Hepatocyte (in vitro differentiated cells): Measurements from ENCODE around the gene TXNDC11. TPM values are rescaled to one million over a fixed set of nuclear protein-coding genes. Genes with fewer than 3 reads are reported as not detected.

Experiments used
- DNase-seq: peaks from one replicate; pipeline ENCODE4 v3.0.0-alpha.2; 2016; ENCODE audit warnings: low spot score
- H2AFZ ChIP-seq: fragments of 200-600 bp; sonication (generic); 2 replicates; pipeline ENCODE4 v1.6.0; 2016; ENCODE audit warnings: antibody characterized with exemption, mild to moderate bottlenecking
- H3K27ac ChIP-seq: fragments of 200-600 bp; sonication (generic); 2 replicates; pipeline ENCODE4 v1.5.1; 2016; ENCODE audit warnings: mild to moderate bottlenecking
- H3K27me3 ChIP-seq: fragments of 200-600 bp; sonication (generic); 2 replicates; pipeline ENCODE4 v1.6.1; 2016
- H3K36me3 ChIP-seq: fragments of 200-600 bp; sonication (generic); replicated peaks from 2 replicates; pipeline ENCODE4 v1.5.1; 2016; ENCODE audit warnings: low read depth; ENCODE audit not compliant: insufficient read depth
- H3K4me1 ChIP-seq: fragments of 200-600 bp; sonication (generic); 2 replicates; pipeline ENCODE4 v1.5.1; 2016; ENCODE audit warnings: mild to moderate bottlenecking, moderate library complexity; ENCODE audit not compliant: insufficient read depth
- H3K4me2 ChIP-seq: fragments of 200-600 bp; sonication (generic); 2 replicates; pipeline ENCODE4 v1.6.0; 2016
- H3K4me3 ChIP-seq: fragments of 200-600 bp; sonication (generic); 2 replicates; pipeline ENCODE4 v1.5.1; 2016; ENCODE audit warnings: mild to moderate bottlenecking
- H3K79me2 ChIP-seq: fragments of 200-600 bp; sonication (generic); 2 replicates; pipeline ENCODE4 v1.6.0; 2017; ENCODE audit warnings: mild to moderate bottlenecking
- H3K9me2 ChIP-seq: fragments of 200-600 bp; sonication (generic); replicated peaks from 2 replicates; pipeline ENCODE4 v1.6.0; 2017; ENCODE audit warnings: mild to moderate bottlenecking; ENCODE audit not compliant: insufficient read depth
- H3K9me3 ChIP-seq: fragments of 200-600 bp; sonication (generic); 2 replicates; pipeline ENCODE4 v1.5.1; 2016; ENCODE audit warnings: low read depth, mild to moderate bottlenecking
- H4K20me1 ChIP-seq: fragments of 200-600 bp; sonication (generic); 2 replicates; pipeline ENCODE4 v1.6.0; 2016; ENCODE audit warnings: mild to moderate bottlenecking; ENCODE audit not compliant: insufficient read depth, poor library complexity, severe bottlenecking
- CTCF ChIP-seq: fragments of 200-600 bp; sonication (generic); IDR thresholded peaks from 2 replicates; pipeline ENCODE4 v1.5.1; 2016; ENCODE audit warnings: antibody characterized with exemption, mild to moderate bottlenecking; ENCODE audit not compliant: poor library complexity
- EZH2 ChIP-seq: fragments of 200-600 bp; sonication (generic); IDR thresholded peaks from 2 replicates; pipeline ENCODE4 v1.6.1; 2016; ENCODE audit warnings: antibody characterized with exemption, mild to moderate bottlenecking, borderline replicate concordance
- EZH2phosphoT487 ChIP-seq: fragments of 200-600 bp; sonication (generic); IDR thresholded peaks from one replicate; pipeline ENCODE4 v1.6.1; 2018; ENCODE audit warnings: antibody characterized with exemption, mild to moderate bottlenecking, low read depth, moderate library complexity; ENCODE audit not compliant: unreplicated experiment, severe bottlenecking
- WGBS: methylation state at CpG from one replicate; pipeline ENCODE4 v1.1.6; 2016; ENCODE audit warnings: low lambda C conversion rate; ENCODE audit errors: missing lambda C conversion rate; 5-methylcytosine and 5-hydroxymethylcytosine counted together
- polyA plus RNA-seq: library from polyadenylated mRNA; unstranded; fragments of >200 nt; fragmentation: Nextera tagmentation; extraction: Ambion mirVana; gene quantifications from 2 replicates; pipeline ENCODE4 v1.2.1, GENCODE V29; 2016
- total RNA-seq: library from RNA; depleted of rRNA; stranded (reverse); fragments of >200 nt; gene quantifications from 2 replicates; pipeline ENCODE4 v1.2.3, GENCODE V29; 2014

The TXNDC11 gene
- total and polyA plus RNA-seq, 2 experiments from 2014 or later: 58.5 to 59.4 TPM

GRCh38 chr16:11755022-11755760 is 12.5 kb upstream of the TXNDC11 start:
- peaks cover 15% of the 10 kb centered on the region for H3K4me1 ChIP-seq
- H3K79me2 ChIP-seq: peaks cover 3% of the 10 kb centered on the region
- WGBS: 89% methylated on average over 13 of the region's 13 CpGs
- no peak overlapping the region for H2AFZ ChIP-seq
- H3K27me3 ChIP-seq: no peaks in the 10 kb centered on the region
- no peak for DNase-seq
- peaks cover 5% of the 10 kb centered on the region for H3K36me3 ChIP-seq
- H3K4me2 ChIP-seq: no peak overlapping the region
- no peak overlapping the region for H3K27ac ChIP-seq
- no peaks in the 10 kb centered on the region for H3K9me2 ChIP-seq
- TF ChIP-seq EZH2: no peak
- TF ChIP-seq CTCF: no peak
- no peak for TF ChIP-seq EZH2phosphoT487
- no peaks in the 10 kb centered on the region for H3K9me3 ChIP-seq
- no peaks in the 10 kb centered on the region for H4K20me1 ChIP-seq
- H3K4me3 ChIP-seq: no peak overlapping the region

- Histone ChIP-seq H3K79me2 (peaks cover 3% of the 10 kb centered on the region), H4K20me1 (no peaks in the 10 kb centered on the region), H3K27ac (no peak overlapping the region), H3K4me1 (peaks cover 11% of the 10 kb centered on the region), H3K36me3 (peaks cover 5% of the 10 kb centered on the region), H3K9me2 (no peaks in the 10 kb centered on the region), H3K4me3 (no peak overlapping the region), H3K4me2 (no peak overlapping the region), H2AFZ (no peak overlapping the region), H3K9me3 (no peaks in the 10 kb centered on the region), H3K27me3 (no peaks in the 10 kb centered on the region)
- DNase-seq: no peak
- TF ChIP-seq EZH2 (no peak), EZH2phosphoT487 (no peak), CTCF (no peak)
- 82% methylated on average over 3 of the region's 3 CpGs for WGBS
Measured at GRCh38 chr16:11752856-11753255, 10.2 kb upstream of the TXNDC11 start.

DNA sequence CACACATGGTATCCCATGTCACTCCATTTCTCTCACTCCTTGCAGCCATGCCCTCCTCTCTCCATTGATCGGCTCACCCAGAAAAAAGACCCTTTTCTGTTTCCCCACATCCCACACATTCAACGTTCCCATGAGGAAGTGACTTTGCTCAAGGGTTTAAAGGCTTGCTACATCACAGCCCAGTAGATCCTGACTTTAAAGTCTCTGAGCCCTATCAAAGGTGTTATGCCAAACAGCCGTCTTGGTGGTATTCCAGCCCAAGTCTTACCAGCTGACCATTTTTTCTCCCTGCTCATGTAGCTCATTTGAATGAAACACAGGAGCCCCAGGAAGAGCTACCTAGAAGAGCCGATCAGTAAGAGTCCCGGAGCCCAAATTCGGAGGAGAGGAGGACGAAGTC is 7.4 kb upstream of the TXNDC11 start:
- Histone ChIP-seq H3K9me2 (no peaks in the 10 kb centered on the region), H3K27ac (no peak overlapping the region), H3K4me3 (no peak overlapping the region), H3K79me2 (peaks cover 3% of the 10 kb centered on the region), H3K27me3 (no peaks in the 10 kb centered on the region), H3K36me3 (no peaks in the 10 kb centered on the region), H3K9me3 (no peaks in the 10 kb centered on the region), H2AFZ (no peak overlapping the region), H3K4me1 (peaks cover 14% of the 10 kb centered on the region), H3K4me2 (no peak overlapping the region), H4K20me1 (no peaks in the 10 kb centered on the region)
- no peak for TF ChIP-seq EZH2
- TF ChIP-seq EZH2phosphoT487: no peak
- TF ChIP-seq CTCF: no peak
- no peak for DNase-seq
- WGBS: 93% methylated on average over 7 of the region's 7 CpGs
